Tibial artery (tissue), 4 donors: ENCODE data around the gene CNTN2.

Source experiments
- DNase-seq, 2 donors: peaks; one replicate each; pipeline ENCODE4 v3.0.0-alpha.2; 2019
- H3K27ac ChIP-seq, 2 donors: fragments of 200-600 bp; sonication (generic) in 1 of 2; 1 replicate in 1 of 2; 2 replicates in 1 of 2; pipeline ENCODE4 v1.5.1; 2018 to 2019; ENCODE audit warnings: mild to moderate bottlenecking in 1 of 2
- H3K27me3 ChIP-seq, 2 donors: fragments of 200-600 bp; sonication (generic) in 1 of 2; one replicate each; pipeline versions ENCODE4 v1.5.1 to v1.6.0; 2016 to 2019
- H3K36me3 ChIP-seq, 3 donors: fragments of 200-600 bp; sonication (generic) in 2 of 3; one replicate each; pipeline ENCODE4 v1.5.1; 2016 to 2019; ENCODE audit warnings: mild to moderate bottlenecking in 2 of 3
- H3K4me1 ChIP-seq, 4 donors: fragments of 200-600 bp; sonication (generic) in 2 of 4; 1 replicate in 3 of 4; 2 replicates in 1 of 4; pipeline ENCODE4 v1.5.1; 2016 to 2019
- H3K4me3 ChIP-seq, 2 donors: fragments of 200-600 bp; sonication (generic) in 1 of 2; 1 replicate in 1 of 2; 2 replicates in 1 of 2; pipeline ENCODE4 v1.5.1; 2018 to 2019; ENCODE audit warnings: mild to moderate bottlenecking in 2 of 2
- H3K9me3 ChIP-seq, 3 donors: fragments of 200-600 bp; sonication (generic) in 1 of 3; one replicate each; pipeline ENCODE4 v1.5.1; 2016 to 2019
- CTCF ChIP-seq, 2 experiments: fragments of 200-600 bp in 1 of 2; fragments of 450-650 bp in 1 of 2; IDR thresholded peaks; one replicate each; pipeline ENCODE4 v1.5.1; 2017 to 2019; ENCODE audit warnings: antibody characterized with exemption in 2 of 2, mild to moderate bottlenecking in 1 of 2, moderate library complexity in 1 of 2
- intact Hi-C: fragments of 100-400 bp; cut with DNase I; formaldehyde crosslinking; loops from one replicate; pipeline ENCODE4 v1.15.0; 2023; ENCODE audit warnings: low total_unique reads

CNTN2 gene

GRCh38 chr1:205065666-205066065, 22.7 kb downstream of the CNTN2 start:
- H3K9me3 ChIP-seq: no peaks in the 10 kb centered on the region

GRCh38 chr1:205066141-205066818, 23.3 kb downstream of the CNTN2 start:
- peak in 1 of 2 donors; percentile 56 for DNase-seq
- Histone ChIP-seq H3K4me1 (peaks cover 0 to 6% (median 2%) of the 10 kb centered on the region in 4 donors), H3K4me3 (no peak overlapping the region), H3K36me3 (no peaks in the 10 kb centered on the region), H3K27ac (no peak overlapping the region), H3K27me3 (no peaks in the 10 kb centered on the region), H3K9me3 (no peaks in the 10 kb centered on the region)
- intact Hi-C loops: no loop called here
- no peak for TF ChIP-seq CTCF (IDR thresholded peaks at IDR 0.05)

More at GRCh38 chr1:205065666-205066065, 22.7 kb downstream of the CNTN2 start:
- peak in 1 of 2 donors; percentile 34 for DNase-seq
- intact Hi-C loops: no loop called here
- no peak overlapping the region for H3K4me3 ChIP-seq
- TF ChIP-seq CTCF (IDR thresholded peaks at IDR 0.05): no peak
- H3K36me3 ChIP-seq: no peaks in the 10 kb centered on the region
- no peak overlapping the region for H3K27ac ChIP-seq
- no peaks in the 10 kb centered on the region for H3K27me3 ChIP-seq
- peaks cover 0 to 7% (median 2%) of the 10 kb centered on the region in 4 donors for H3K4me1 ChIP-seq

GRCh38 chr1:205067031-205067430, 24.0 kb downstream of the CNTN2 start:
- Histone ChIP-seq H3K27ac (no peak overlapping the region), H3K27me3 (no peaks in the 10 kb centered on the region), H3K4me3 (no peak overlapping the region), H3K9me3 (no peaks in the 10 kb centered on the region), H3K4me1 (no peaks in the 10 kb centered on the region), H3K36me3 (no peaks in the 10 kb centered on the region)
- no peak for TF ChIP-seq CTCF (IDR thresholded peaks at IDR 0.05)
- peak in 1 of 2 donors; percentile 49 for DNase-seq
- intact Hi-C loops: no loop called here

DNA sequence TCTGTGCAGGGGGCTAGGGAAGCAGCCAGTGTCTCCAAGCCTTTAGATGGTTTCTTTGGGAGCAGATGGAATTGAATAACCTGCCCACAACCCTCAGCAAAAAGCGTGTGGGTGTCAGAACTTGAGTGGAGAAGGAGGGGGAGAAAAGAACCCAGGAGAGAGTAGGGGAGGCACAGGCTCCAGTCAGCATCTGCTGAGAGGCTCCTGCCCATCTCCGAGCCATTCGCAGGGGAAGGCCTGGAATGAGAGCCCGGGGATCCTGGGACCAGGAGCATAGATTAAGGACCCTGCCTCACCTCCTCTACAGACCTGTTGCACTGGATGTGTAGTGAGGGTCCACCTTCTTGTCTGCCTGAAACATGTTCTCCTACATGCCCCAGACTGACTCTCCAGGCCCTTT, 25.0 kb downstream of the CNTN2 start:
- H3K36me3 ChIP-seq: no peaks in the 10 kb centered on the region
- no peaks in the 10 kb centered on the region for H3K4me1 ChIP-seq
- H3K27me3 ChIP-seq: no peaks in the 10 kb centered on the region
- no peak overlapping the region for H3K27ac ChIP-seq
- DNase-seq: peak in 1 of 2 donors; percentile 38
- H3K4me3 ChIP-seq: no peak overlapping the region
- intact Hi-C loops: no loop called here
- TF ChIP-seq CTCF (IDR thresholded peaks at IDR 0.05): no peak
- no peaks in the 10 kb centered on the region for H3K9me3 ChIP-seq

DNA sequence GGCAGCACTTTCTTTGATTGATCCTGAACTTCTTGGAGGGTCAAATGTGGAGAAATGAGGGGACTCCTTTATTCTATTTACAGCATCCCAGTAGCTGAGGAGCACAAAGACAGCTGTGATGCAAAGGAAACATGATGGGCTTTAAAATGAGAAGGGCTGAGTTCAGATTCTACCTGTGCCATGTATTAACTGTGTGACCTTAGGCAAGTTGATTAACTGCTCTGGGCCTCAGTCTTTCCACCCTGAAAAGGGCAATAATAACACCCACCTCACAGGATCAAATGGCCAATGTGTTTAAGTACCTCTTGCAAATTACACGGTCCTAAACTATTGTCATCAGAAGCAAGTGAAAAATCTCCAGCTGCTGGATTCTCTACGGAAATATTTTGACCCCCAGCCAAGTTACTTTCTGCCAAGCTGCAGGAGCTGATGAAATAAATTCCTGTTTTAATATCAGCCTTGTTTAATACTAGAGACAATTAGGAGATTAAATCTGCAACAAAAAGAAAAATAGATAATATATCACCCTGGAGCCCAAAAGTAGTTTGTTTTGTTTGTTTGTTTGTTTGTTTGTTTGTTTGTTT, 25.5 kb downstream of the CNTN2 start:
- Histone ChIP-seq H3K9me3 (no peaks in the 10 kb centered on the region), H3K27ac (no peak overlapping the region), H3K27me3 (no peaks in the 10 kb centered on the region), H3K4me3 (no peak overlapping the region), H3K4me1 (no peaks in the 10 kb centered on the region), H3K36me3 (no peaks in the 10 kb centered on the region)
- intact Hi-C loops: no loop called here
- DNase-seq: no peak
- no peak for TF ChIP-seq CTCF (IDR thresholded peaks at IDR 0.05)
